ENCODE measurements around the gene AMZ1.

AMZ1 gene

DNA sequence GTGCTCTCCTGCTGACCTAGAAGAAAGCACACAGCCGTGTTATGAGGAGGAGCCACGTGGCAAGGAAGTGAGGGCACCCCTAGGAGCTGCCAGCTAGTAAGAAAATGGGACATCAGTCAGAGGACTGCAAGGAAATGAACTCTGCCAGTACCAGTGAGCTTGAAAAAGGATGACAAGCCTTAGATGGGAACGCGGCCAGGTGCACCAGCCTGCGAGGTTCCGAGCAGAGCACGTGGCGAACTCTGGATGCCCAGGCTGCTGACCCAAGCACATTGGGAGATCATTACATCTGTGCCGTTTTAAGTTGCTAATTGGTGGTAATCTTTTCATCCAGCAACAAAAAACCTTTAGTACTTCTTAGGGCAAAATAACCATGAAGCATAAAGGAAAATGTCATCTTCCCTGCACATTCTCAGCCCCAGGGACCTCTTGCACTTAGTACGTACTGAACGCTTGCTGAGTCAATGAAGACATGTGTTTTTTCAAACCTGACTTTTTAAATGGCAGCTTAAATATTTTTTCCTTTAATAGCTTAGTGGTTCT, 69.4 kb downstream of the AMZ1 start:
- DNase-seq: no peak

DNA sequence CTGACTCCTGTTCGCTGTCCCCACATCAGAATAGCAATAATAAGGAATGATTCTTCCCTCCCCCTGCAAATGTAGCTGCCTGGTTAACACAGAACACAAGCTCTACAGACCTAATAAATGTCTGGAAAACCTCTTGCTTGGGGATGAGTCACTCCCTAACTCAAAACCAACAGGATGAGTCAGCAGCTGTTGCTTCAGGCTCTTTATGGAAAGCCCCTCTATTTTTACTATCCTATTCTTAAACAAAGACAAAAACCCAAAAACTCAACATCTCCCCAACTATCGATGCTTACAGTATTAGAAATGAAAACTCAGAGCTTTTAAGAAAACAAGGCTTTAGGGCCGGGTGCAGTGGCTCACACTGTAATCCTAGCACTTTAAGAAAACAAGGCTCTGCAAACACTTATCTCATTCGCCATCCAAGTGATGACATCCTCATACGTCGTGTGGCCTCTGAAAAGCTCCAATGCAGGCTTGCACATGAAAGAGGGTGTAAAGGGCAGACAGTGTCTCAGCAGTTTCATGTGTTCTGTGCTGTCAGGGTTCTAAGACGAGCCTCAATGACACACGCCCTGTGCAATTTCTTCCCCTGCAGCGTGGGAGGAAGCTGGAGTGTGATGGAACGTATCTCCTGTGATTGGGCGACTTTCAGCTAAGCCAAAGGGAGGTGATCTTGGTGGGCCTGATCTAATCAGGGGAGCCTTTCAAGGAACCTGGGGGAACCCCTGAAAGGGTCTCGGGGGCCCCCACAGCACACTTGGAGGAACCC, 70.1 kb downstream of the AMZ1 start:
- DNase-seq: peak in 2 of 4 experiments; percentile 41 to 44

DNA sequence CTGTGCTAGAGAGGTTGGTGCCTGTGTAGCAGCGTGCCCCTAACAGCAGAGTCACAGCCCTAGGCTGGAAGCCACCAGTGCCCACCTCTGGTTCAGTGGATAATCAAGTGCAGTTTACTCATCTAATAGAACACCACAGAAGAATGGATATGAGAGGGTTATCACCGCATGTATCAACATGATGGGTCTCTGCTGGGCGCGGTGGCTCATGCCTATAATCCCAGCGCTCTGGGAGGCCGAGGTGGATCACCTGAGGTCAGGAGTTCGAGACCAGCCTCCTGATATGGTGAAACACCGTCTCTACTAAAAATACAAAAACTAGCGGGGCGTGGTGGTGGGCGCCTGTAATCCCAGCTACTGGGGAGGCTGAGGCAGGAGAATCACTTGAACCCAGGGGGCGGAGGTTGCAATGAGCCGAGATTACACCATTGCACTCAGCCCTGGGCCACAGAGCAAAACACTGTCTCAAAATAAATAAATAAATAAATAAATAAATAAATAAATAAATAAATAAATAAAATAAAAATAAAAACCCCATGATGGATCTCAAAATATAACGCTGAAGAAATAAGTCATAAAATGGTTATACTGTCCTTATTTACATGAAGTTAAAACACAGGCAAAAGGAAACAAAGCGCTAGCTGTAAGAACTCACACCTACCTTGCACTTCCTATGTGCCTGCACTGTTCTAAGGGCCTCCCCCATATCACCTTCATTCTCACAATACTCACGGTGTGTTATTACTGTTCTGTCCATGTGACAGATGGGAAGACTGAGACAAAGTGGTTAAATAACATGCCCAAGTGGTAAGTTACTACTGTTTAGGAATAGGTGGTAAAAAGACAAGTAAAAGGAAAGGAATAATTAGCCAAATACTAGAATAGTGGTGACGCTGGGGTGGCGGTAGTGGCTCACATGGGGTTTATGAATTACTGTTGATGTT, 70.9 kb downstream of the AMZ1 start:
- no peak for DNase-seq

DNA sequence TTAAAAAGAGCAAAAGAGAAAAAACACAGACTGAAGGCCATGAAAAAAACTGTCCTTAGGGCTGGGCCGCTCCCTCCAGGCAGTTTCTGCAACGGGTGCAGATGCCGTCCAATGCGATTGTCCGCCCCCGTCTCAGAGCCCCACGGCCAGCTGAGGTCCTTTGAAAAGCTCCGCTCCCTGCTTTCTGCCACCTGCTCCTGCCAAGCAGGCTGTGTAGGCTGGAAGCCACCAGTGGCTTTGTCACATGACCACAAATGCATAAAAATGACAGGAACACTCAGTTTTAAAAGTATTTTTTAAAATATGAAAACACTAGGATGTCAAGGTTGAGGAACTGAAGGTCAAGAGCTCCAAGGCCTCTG, 71.7 kb downstream of the AMZ1 start:
- DNase-seq: no peak

DNA sequence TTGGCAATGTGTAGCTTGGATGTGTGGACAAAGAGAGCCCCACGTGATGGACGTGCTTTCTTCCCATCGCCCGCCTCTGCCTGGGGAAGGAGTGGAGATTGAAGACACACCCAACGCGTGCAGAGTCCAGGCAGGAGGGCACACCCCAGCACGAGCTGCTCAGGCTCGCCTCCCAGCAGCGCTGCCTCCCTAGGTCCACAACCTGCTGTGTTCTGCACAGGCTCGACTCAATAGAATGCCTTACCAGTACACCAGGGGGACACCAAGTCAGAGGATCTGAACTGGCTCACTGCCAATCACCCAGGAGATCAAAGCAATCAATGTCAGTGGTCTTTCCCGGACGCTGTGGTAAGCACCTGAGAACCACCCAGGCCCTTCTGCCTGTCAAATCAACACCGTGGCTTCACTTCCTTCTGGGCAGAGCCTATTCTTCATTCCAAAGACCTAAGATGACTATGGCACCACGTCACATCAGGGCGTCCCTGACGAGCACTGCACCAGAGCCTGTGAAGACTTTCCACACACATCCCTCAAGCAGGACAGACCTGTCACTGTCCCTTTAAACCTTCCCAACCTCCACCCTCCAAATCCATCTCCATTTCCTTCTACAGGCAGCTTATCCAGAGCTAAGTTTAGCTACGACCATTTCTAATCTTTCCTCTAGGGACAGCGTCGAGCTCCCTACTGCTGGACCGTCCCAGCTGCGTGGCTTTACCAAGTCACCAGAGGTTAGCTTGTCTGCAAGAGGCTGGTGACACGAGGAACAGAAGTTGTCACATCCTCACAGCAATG, 72.3 kb downstream of the AMZ1 start:
- DNase-seq: no peak

DNA sequence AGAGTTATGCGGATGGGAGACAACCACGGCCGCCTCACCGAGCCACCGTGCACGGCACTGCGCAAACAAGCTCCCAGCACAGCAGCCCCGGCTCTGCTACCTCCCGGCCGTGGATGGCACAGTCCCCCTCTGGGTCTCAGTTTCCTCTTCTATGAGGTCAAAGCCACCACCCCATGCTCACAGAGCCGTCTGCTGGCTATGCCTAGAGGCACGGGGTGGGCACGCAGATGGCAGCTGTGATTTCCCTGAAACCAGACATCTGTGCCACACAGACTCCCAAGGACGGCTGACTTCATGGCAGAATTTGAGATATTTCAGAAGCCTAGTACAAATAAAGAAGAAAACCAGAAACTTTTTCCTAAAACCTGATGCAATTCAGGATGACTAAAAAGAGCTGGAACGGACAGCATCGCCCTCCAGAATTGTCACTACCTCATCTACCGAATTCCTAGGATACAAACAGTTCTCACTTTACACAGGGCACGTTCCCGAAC, 73.2 kb downstream of the AMZ1 start:
- DNase-seq: no peak

DNA sequence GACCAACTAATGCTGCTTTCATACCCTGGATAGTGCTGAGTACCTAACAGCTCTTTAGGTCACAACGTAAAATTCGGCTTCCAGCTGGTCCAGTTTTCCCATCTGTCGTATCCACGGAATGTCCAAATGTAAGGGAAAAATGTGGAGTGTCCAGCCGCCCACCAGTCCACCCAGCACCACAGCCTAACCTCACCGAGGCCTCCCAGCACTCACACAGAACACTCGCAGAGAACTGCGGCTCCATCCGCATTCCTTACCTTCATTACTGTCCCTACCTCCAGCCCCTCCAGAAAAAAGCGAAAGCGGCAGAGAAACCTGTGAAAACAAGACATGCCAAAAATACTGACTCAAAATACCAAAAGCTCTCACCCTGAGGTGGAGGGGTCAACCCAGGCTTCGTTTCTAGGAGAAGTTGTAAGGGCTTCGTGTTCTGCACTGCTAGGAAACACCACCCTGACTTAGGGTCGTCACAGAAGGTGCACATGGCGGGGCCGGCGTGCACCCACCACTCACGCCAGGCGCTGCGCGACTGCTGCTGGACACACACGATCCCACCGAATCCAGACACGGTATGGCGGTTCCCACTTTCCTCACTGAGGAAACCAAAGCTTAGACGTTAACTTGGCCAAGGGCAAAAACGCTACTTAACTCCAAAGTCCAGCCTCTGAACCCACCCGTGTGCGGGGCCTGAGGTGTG, 73.9 kb downstream of the AMZ1 start:
- no peak for DNase-seq

DNA sequence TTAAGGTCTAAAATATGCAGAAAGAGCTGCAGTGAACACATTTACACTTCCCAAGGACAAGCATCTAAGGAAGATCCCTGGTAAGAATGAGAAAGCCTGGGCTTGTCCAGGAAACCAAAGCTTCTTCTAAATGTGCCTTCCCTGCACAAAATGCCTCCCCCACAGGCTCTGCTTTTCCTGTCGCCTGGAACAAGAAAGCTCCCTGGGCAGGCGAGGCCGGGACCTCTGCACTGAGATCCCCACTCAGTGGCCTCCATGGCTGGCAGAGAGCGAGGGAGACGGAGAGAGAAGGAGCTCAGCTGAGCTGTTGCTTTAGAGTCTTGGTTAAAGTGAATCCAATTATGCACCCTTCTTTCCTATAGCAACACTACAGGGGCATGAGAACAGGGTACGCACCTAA, 75.6 kb downstream of the AMZ1 start:
- no peak for DNase-seq

DNA sequence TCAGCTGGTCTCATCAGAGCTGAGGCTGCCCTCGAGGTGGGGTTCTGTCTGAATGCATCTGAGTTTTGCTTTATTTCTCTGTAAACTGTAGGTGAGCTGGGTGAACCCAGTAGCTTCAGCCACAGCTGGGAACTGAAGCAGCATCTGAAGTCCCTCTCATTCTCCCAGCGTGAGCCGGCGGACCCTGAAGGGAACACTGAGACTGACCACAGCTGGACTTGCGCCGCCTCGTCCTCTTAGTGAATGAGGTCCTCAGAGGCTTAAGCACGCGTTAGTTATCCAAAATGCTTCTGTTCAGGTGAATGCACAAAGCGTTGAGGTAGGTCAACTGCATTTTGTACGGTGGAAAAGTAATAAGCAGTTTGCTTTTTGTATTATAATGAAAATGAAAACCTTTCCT, 76.6 kb downstream of the AMZ1 start:
- DNase-seq: no peak
